Fibroblast of villous mesenchyme (primary cell): ENCODE measurements around the gene GOSR2. TPM values are rescaled to one million over a fixed set of nuclear protein-coding genes. Genes with fewer than 3 reads are reported as not detected.

Experiments
- DNase-seq: peaks from one replicate; pipeline ENCODE4 v3.0.0-alpha.2; 2010; ENCODE audit warnings: low read depth
- H3K4me3 ChIP-seq: 2 replicates; pipeline ENCODE4 v1.5.1; 2011; ENCODE audit warnings: low read depth, mild to moderate bottlenecking, low read length
- total RNA-seq: library from RNA; depleted of rRNA; stranded (reverse); fragments of >200 nt; gene quantifications from 2 replicates; pipeline ENCODE4 v1.2.3, GENCODE V29; 2012
- TF ChIP-seq, protein P1 (sequence below): IDR thresholded peaks from 2 replicates; pipeline ENCODE4 v1.5.1; 2012; ENCODE audit warnings: low read depth, mild to moderate bottlenecking, low read length; ENCODE audit not compliant: insufficient read depth

Gene GOSR2
- total RNA-seq, 1 donor = 65.6 TPM

- H3K4me3 ChIP-seq = no peak overlapping the region
- TF ChIP-seq, protein P1, sequence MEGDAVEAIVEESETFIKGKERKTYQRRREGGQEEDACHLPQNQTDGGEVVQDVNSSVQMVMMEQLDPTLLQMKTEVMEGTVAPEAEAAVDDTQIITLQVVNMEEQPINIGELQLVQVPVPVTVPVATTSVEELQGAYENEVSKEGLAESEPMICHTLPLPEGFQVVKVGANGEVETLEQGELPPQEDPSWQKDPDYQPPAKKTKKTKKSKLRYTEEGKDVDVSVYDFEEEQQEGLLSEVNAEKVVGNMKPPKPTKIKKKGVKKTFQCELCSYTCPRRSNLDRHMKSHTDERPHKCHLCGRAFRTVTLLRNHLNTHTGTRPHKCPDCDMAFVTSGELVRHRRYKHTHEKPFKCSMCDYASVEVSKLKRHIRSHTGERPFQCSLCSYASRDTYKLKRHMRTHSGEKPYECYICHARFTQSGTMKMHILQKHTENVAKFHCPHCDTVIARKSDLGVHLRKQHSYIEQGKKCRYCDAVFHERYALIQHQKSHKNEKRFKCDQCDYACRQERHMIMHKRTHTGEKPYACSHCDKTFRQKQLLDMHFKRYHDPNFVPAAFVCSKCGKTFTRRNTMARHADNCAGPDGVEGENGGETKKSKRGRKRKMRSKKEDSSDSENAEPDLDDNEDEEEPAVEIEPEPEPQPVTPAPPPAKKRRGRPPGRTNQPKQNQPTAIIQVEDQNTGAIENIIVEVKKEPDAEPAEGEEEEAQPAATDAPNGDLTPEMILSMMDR = no peak
- DNase-seq = no peak
Observed at GRCh38 chr17:46877466-46877865, 45.5 kb upstream of the GOSR2 start.

- DNase-seq = no peak
- no peak overlapping the region for H3K4me3 ChIP-seq
- TF ChIP-seq, protein P1 = no peak
Observed at GRCh38 chr17:46878055-46878454, 44.9 kb upstream of the GOSR2 start.

DNA sequence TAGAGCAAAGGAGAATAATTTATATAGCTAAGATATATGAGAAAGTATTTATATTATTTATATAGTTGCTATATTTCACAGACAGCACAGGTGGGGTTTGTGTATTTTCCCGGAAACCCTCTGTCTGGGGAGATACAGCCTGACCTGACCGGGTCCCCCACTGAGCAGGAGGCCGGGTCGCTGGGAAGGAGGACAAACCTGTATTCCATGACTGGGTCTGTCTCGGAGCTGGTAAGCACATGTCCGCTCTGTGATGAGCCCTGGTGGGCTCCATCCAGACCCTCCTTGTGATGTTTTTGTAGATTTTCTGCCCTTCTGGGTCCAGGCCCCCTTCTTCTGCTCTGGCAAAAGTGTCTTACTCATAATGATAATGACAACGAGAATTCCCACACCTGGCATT lies 43.9 kb upstream of the GOSR2 start:
- H3K4me3 ChIP-seq = no peak overlapping the region
- TF ChIP-seq, protein P1 = no peak
- DNase-seq = no peak

DNA sequence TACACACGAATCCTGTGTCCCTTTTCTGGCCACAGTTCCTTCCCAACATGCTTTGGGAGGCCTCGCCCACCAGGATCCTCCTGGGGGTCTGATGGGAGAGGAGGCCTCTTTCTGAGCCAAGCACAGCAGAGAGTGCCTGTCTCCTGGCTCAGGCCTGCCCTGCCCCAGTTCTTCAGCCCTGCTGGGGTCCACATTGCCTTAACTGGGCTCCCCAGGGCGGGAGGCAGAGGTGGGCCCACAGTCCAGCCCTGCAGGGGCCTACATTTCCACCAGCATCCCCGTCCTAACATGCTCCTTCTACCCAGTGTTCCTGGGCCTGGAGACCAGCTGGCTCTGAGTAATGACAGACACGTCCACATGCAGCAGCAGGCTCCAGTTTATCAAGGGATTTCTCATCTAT lies 41.9 kb upstream of the GOSR2 start:
- H3K4me3 ChIP-seq = no peak overlapping the region
- no peak for DNase-seq
- TF ChIP-seq, protein P1 = no peak

DNA sequence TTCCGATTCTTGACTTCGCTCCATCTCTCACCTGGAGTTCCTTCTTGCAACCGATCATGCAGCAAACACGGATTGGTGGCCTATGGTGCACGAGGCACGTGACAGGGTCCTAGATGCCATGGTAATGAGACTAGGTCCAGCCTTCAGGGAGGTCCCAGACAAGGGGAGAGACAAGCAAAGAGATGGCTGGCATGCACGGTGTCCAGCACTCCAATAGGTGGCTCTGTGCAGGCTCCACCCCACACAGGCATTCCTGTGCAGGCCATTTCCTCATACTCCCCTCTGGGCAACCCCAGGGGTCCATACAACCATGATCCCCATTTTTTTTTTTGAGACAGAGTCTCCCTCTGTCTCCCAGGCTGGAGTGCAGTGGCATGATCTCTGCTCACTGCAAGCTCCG lies 40.3 kb upstream of the GOSR2 start:
- TF ChIP-seq, protein P1 = no peak
- no peak for DNase-seq
- H3K4me3 ChIP-seq = no peak overlapping the region

GRCh38 chr17:46883871-46884520 lies 39.0 kb upstream of the GOSR2 start:
- TF ChIP-seq, protein P1 = no peak
- DNase-seq = no peak
- H3K4me3 ChIP-seq = no peak overlapping the region

DNA sequence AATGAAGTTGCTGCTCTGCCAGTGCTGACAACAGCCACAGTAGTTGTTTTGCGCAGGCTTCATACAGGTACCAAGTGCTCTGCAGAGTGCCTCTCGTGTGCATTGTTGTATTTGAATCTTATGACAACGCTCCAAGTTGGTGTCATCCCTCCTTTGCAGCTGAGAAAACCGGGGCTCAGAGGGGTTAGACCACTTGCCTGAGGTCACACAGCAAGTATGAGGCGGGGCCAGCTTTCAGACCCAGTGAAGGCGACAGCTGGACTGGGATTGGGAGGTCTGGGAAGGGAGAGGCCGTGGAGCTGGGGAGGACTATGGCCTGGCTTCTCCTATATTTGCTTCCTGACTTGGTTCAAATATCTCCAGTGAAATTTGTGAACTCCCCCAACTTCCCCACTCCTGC lies 38.4 kb upstream of the GOSR2 start:
- TF ChIP-seq, protein P1 = no peak
- H3K4me3 ChIP-seq = no peak overlapping the region
- DNase-seq = no peak
